B cell (primary cell): ENCODE data around the gene CXCL5. TPM values are rescaled to one million over a fixed set of nuclear protein-coding genes. Genes with fewer than 3 reads are reported as not detected.
"Not testable (repeated sequence)": the region's sequence is repeated elsewhere in the genome, so short reads cannot be mapped to it uniquely, and the experiment has no call there.

Experiments
- ATAC-seq: fragments of 200-7000 bp; cut with Tn5 transposase; one replicate; pipeline ENCODE4 v1.10.0; 2021; ENCODE audit warnings: low read depth, mild to moderate bottlenecking, moderate number of reproducible peaks, moderate library complexity
- CTCF ChIA-PET: fragments of 350-600 bp; sonication (Branson Sonifier 250); formaldehyde crosslinking; loops from one replicate; lab custom pipeline; 2021; ENCODE audit warnings: antibody characterized with exemption, inconsistent platforms; lab: Charles Lee
- POLR2A ChIA-PET: fragments of 350-600 bp; sonication (Branson Sonifier 250); formaldehyde crosslinking; loops from one replicate; lab custom pipeline; 2021; ENCODE audit warnings: antibody characterized with exemption; lab: Charles Lee
- DNase-seq: peaks from one replicate; pipeline ENCODE4 v3.0.0; 2013
- H2AFZ ChIP-seq: 2 replicates; pipeline ENCODE4 v1.6.1; 2012; ENCODE audit warnings: mild to moderate bottlenecking, low read depth, low read length; ENCODE audit not compliant: insufficient read depth, poor library complexity, severe bottlenecking
- H3K27ac ChIP-seq, 2 donors: 1 replicate in 1 of 2; 2 replicates in 1 of 2; pipeline ENCODE4 v1.5.1; 2012 to 2013; ENCODE audit warnings: low read length in 2 of 2, mild to moderate bottlenecking in 2 of 2, moderate library complexity in 1 of 2
- H3K27me3 ChIP-seq, 4 experiments: fragments of 200-600 bp in 1 of 4; sonication (generic) in 1 of 4; replicated peaks in 1 of 4; 1 replicate in 2 of 4; 2 replicates in 2 of 4; pipeline versions ENCODE4 v1.6.1 to v1.7.0; 2013 to 2016; ENCODE audit warnings: low read length in 3 of 4, mild to moderate bottlenecking in 2 of 4, mixed read lengths in 1 of 4, moderate library complexity in 1 of 4; ENCODE audit not compliant: insufficient read depth in 4 of 4, control insufficient read depth in 3 of 4; ENCODE audit errors: control extremely low read depth in 1 of 4
- H3K36me3 ChIP-seq, 2 experiments: replicated peaks in 1 of 2; 1 replicate in 1 of 2; 2 replicates in 1 of 2; pipeline versions ENCODE4 v1.6.1 to v1.7.1; 2013; ENCODE audit warnings: low read length in 1 of 2; ENCODE audit not compliant: insufficient read depth in 2 of 2, control insufficient read depth in 1 of 2; ENCODE audit errors: control extremely low read depth in 1 of 2, extremely low read depth in 1 of 2
- H3K4me1 ChIP-seq, 2 donors: fragments of 200-600 bp in 1 of 2; sonication (generic) in 1 of 2; 1 replicate in 1 of 2; 2 replicates in 1 of 2; pipeline versions ENCODE4 v1.5.1 to v1.6.1; 2013 to 2017; ENCODE audit warnings: low read length in 2 of 2; ENCODE audit not compliant: control insufficient read depth in 2 of 2, insufficient read depth in 2 of 2
- H3K4me2 ChIP-seq: replicated peaks from 2 replicates; pipeline ENCODE3; 2012; ENCODE audit warnings: mild to moderate bottlenecking, low read depth, low read length; ENCODE audit not compliant: poor library complexity, severe bottlenecking
- H3K4me3 ChIP-seq, 5 experiments: fragments of 200-600 bp in 1 of 5; sonication (generic) in 1 of 5; 1 replicate in 3 of 5; 2 replicates in 2 of 5; pipeline versions ENCODE4 v1.5.1 to v1.7.0; 2011 to 2016; ENCODE audit warnings: low read length in 4 of 5, mild to moderate bottlenecking in 4 of 5, low read depth in 2 of 5, control low read depth in 1 of 5, moderate library complexity in 1 of 5; ENCODE audit not compliant: insufficient read depth in 1 of 5; ENCODE audit errors: control extremely low read depth in 1 of 5, extremely low read depth in 1 of 5
- H3K79me2 ChIP-seq: fragments of 200-600 bp; sonication (generic); one replicate; pipeline ENCODE4 v1.6.0; 2016; ENCODE audit warnings: low read length; ENCODE audit not compliant: control insufficient read depth, insufficient read depth
- H3K9ac ChIP-seq: fragments of 200-600 bp; sonication (generic); 2 replicates; pipeline ENCODE4 v1.6.1; 2017; ENCODE audit warnings: mild to moderate bottlenecking, low read length, moderate library complexity
- H3K9me3 ChIP-seq, 3 donors: one replicate each; pipeline versions ENCODE4 v1.6.1 to v1.7.1; 2013; ENCODE audit warnings: low read length in 2 of 3; ENCODE audit not compliant: control insufficient read depth in 2 of 3, insufficient read depth in 1 of 3; ENCODE audit errors: control extremely low read depth in 1 of 3
- H4K20me1 ChIP-seq: 2 replicates; pipeline ENCODE4 v1.6.0; 2012; ENCODE audit warnings: mild to moderate bottlenecking, low read length; ENCODE audit not compliant: insufficient read depth, control insufficient read depth, poor library complexity, severe bottlenecking
- H3K27ac Mint-ChIP-seq: one replicate; pipeline ENCODE4 v1.8.0; 2021; ENCODE audit warnings: mixed read lengths
- H3K27me3 Mint-ChIP-seq: one replicate; pipeline ENCODE4 v1.8.0; 2021; ENCODE audit warnings: mixed read lengths
- H3K4me1 Mint-ChIP-seq: one replicate; pipeline ENCODE4 v1.8.0; 2021; ENCODE audit warnings: mixed read lengths
- H3K4me3 Mint-ChIP-seq: one replicate; pipeline ENCODE4 v1.8.0; 2021; ENCODE audit warnings: mixed read lengths
- H3K9me3 Mint-ChIP-seq: one replicate; pipeline ENCODE4 v1.8.0; 2022; ENCODE audit warnings: mixed read lengths; ENCODE audit not compliant: insufficient read depth
- EZH2 ChIP-seq: IDR thresholded peaks from 2 replicates; pipeline ENCODE4 v1.6.1; 2012; ENCODE audit warnings: borderline replicate concordance, low read depth, mild to moderate bottlenecking, moderate library complexity, low read length; ENCODE audit not compliant: insufficient read depth, poor library complexity, severe bottlenecking
- WGBS: methylation state at CpG from one replicate; pipeline ENCODE4 v1.1.5; 2013; ENCODE audit warnings: missing lambda C conversion rate; ENCODE audit not compliant: insufficient coverage; 5-methylcytosine and 5-hydroxymethylcytosine counted together
- intact Hi-C: fragments of 100-400 bp; cut with micrococcal nuclease; formaldehyde crosslinking; loops from one replicate; pipeline ENCODE4 v1.10.0; 2022
- polyA plus RNA-seq: library from polyadenylated mRNA; depleted of rRNA; stranded (reverse); fragments of >200 nt; gene quantifications from 2 replicates; pipeline ENCODE4 v1.2.3, GENCODE V29; 2012
- total RNA-seq, 2 donors: library from RNA; stranded (reverse); fragments of 120-200 nt in 1 of 2; gene quantifications; 1 replicate in 1 of 2; 2 replicates in 1 of 2; pipeline versions ENCODE4 v1.2.3 to v1.2.4, GENCODE V29; 2013 to 2022
- TF ChIP-seq, protein P1 (sequence below): fragments of 200-600 bp; IDR thresholded peaks from one replicate; pipeline ENCODE4 v1.8.0; 2022; ENCODE audit warnings: antibody characterized with exemption, mild to moderate bottlenecking

The CXCL5 gene
- total and polyA plus RNA-seq, 2 donors (not counting 1 experiment from before 2014, with no cell fraction given): not detected

- intact Hi-C loops: no loop called here
- Histone ChIP-seq H2AFZ (no peak overlapping the region), H3K4me2 (no peak overlapping the region), H4K20me1 (no peaks in the 10 kb centered on the region), H3K4me3 (no peak overlapping the region), H3K36me3 (no peaks in the 10 kb centered on the region), H3K79me2 (no peaks in the 10 kb centered on the region), H3K27ac (no peak overlapping the region), H3K4me1 (no peaks in the 10 kb centered on the region), H3K27me3 (no peaks in the 10 kb centered on the region), H3K9me3 (peaks cover 1 to 22% (median 4%) of the 10 kb centered on the region in 3 donors), H3K9ac (no peak overlapping the region)
- 92% methylated on average over 7 of the region's 7 CpGs for WGBS
- Mint-ChIP-seq H3K27me3 (peaks cover 2% of the 10 kb centered on the region), H3K4me3 (no peak overlapping the region), H3K27ac (no peak overlapping the region), H3K4me1 (no peaks in the 10 kb centered on the region), H3K9me3 (peaks cover 7% of the 10 kb centered on the region)
- DNase-seq: no peak
- ATAC-seq: no peak
- ChIA-PET CTCF (no interaction called here), POLR2A (no interaction called here)
- TF ChIP-seq EZH2: no peak
- TF ChIP-seq, protein P1, sequence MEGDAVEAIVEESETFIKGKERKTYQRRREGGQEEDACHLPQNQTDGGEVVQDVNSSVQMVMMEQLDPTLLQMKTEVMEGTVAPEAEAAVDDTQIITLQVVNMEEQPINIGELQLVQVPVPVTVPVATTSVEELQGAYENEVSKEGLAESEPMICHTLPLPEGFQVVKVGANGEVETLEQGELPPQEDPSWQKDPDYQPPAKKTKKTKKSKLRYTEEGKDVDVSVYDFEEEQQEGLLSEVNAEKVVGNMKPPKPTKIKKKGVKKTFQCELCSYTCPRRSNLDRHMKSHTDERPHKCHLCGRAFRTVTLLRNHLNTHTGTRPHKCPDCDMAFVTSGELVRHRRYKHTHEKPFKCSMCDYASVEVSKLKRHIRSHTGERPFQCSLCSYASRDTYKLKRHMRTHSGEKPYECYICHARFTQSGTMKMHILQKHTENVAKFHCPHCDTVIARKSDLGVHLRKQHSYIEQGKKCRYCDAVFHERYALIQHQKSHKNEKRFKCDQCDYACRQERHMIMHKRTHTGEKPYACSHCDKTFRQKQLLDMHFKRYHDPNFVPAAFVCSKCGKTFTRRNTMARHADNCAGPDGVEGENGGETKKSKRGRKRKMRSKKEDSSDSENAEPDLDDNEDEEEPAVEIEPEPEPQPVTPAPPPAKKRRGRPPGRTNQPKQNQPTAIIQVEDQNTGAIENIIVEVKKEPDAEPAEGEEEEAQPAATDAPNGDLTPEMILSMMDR: no peak
Measured at GRCh38 chr4:73964862-73965611, 33.4 kb downstream of the CXCL5 start.

- ChIA-PET POLR2A (no interaction called here), CTCF (no interaction called here)
- Histone ChIP-seq H3K4me3 (no peak overlapping the region), H3K4me2 (no peak overlapping the region), H3K9me3 (peaks cover 2 to 14% (median 7%) of the 10 kb centered on the region in 3 donors), H2AFZ (no peak overlapping the region), H3K79me2 (no peaks in the 10 kb centered on the region), H3K4me1 (no peaks in the 10 kb centered on the region), H4K20me1 (no peaks in the 10 kb centered on the region), H3K36me3 (no peaks in the 10 kb centered on the region), H3K9ac (no peak overlapping the region), H3K27ac (no peak overlapping the region), H3K27me3 (no peaks in the 10 kb centered on the region)
- peaks cover 10% of the 10 kb centered on the region for H3K9me3 Mint-ChIP-seq
- DNase-seq: no peak
- no peak overlapping the region for H3K4me3 Mint-ChIP-seq
- no peaks in the 10 kb centered on the region for H3K4me1 Mint-ChIP-seq
- H3K27me3 Mint-ChIP-seq: peaks cover 2% of the 10 kb centered on the region
- WGBS: no CpG with 5 or more reads among the region's 2 CpGs
- intact Hi-C loops: no loop called here
- TF ChIP-seq EZH2: no peak
- TF ChIP-seq, protein P1: no peak
- ATAC-seq: no peak
- no peak overlapping the region for H3K27ac Mint-ChIP-seq
Measured at GRCh38 chr4:73962724-73963123, 35.8 kb downstream of the CXCL5 start.

DNA sequence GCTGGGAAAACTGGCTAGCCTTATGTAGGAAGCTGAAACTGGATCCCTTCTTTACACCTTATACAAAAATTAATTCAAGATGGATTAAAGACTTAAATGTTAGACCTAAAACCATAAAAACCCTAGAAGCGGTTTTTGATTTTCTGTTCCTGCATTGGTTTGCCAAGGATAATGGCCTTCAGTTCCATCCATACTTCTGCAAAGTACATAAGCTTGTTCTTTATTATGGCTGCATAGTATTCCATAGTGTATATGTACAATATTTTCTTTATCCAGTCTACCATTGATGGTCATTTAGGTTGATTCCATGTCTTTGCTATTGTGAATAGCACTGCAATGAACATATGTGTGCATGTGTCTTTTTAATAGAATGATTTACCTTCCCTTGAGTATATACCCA lies 39.4 kb downstream of the CXCL5 start:
- CTCF ChIA-PET, H3K4me3 Mint-ChIP-seq, DNase-seq, H3K79me2 ChIP-seq, POLR2A ChIA-PET, H3K9ac ChIP-seq, H3K4me1 Mint-ChIP-seq, H2AFZ ChIP-seq, intact Hi-C loops, H3K27ac Mint-ChIP-seq, H3K4me2 ChIP-seq, H3K4me3 ChIP-seq, ATAC-seq, H3K27me3 ChIP-seq, H3K27me3 Mint-ChIP-seq, H3K27ac ChIP-seq, H3K36me3 ChIP-seq, H3K4me1 ChIP-seq, H4K20me1 ChIP-seq: not testable (repeated sequence)
- WGBS: no CpG with 5 or more reads among the region's 1 CpG
- peaks cover 19% of the 10 kb centered on the region for H3K9me3 Mint-ChIP-seq
- H3K9me3 ChIP-seq: peaks cover 3 to 16% (median 7%) of the 10 kb centered on the region in 3 donors
